PC-9 (cell line): ENCODE measurements around the gene TIMP3. TPM values are rescaled to one million over a fixed set of nuclear protein-coding genes. Genes with fewer than 3 reads are reported as not detected.

ENCODE experiments used
- BruUV-seq: library from RNA; stranded (reverse); fragments of 400-500 nt; replicated peaks from 2 replicates; lab custom pipeline; 2021; lab: Mats Ljungman, UMichigan
- CTCF ChIA-PET: fragments of 300-600 bp; sonication (Branson Sonifier 250); formaldehyde crosslinking; loops from one replicate; lab custom pipeline; 2022; ENCODE audit warnings: antibody characterized with exemption; lab: Charles Lee
- POLR2A ChIA-PET: fragments of 300-600 bp; sonication (Branson Sonifier 250); formaldehyde crosslinking; loops from one replicate; lab custom pipeline; 2022; ENCODE audit warnings: antibody characterized with exemption; ENCODE audit not compliant: unreplicated experiment; lab: Charles Lee
- DNase-seq, 2 experiments: peaks; one replicate each; pipeline versions ENCODE4 v3.0.0 to v3.0.0-alpha.2; 2015 to 2022; ENCODE audit warnings: mixed read lengths in 1 of 2
- H2AFZ ChIP-seq: fragments of 200-600 bp; sonication (generic); 2 replicates; pipeline ENCODE4 v1.8.1; 2017; ENCODE audit warnings: antibody characterized with exemption
- H3F3A ChIP-seq: fragments of 200-600 bp; sonication (generic); 2 replicates; pipeline ENCODE4 v1.8.1; 2017; ENCODE audit warnings: antibody characterized with exemption, mild to moderate bottlenecking, low read depth; ENCODE audit not compliant: insufficient read depth
- H3K27ac ChIP-seq: fragments of 200-600 bp; sonication (generic); 2 replicates; pipeline ENCODE4 v1.6.1; 2016; ENCODE audit warnings: mixed run types
- H3K27me3 ChIP-seq: fragments of 200-600 bp; sonication (generic); 2 replicates; pipeline ENCODE4 v1.6.1; 2016; ENCODE audit warnings: low read depth, mixed run types; ENCODE audit not compliant: insufficient read depth
- H3K36me3 ChIP-seq: fragments of 200-600 bp; sonication (generic); 2 replicates; pipeline ENCODE4 v1.6.1; 2016; ENCODE audit warnings: low read depth, mixed run types
- H3K4me1 ChIP-seq: fragments of 200-600 bp; sonication (generic); replicated peaks from 2 replicates; pipeline ENCODE4 v1.6.1; 2016; ENCODE audit warnings: mixed run types; ENCODE audit not compliant: insufficient read depth
- H3K4me2 ChIP-seq: fragments of 200-600 bp; sonication (generic); 2 replicates; pipeline ENCODE4 v1.6.1; 2017; ENCODE audit warnings: mixed run types
- H3K4me3 ChIP-seq: fragments of 200-600 bp; sonication (generic); 2 replicates; pipeline ENCODE4 v1.6.1; 2016; ENCODE audit warnings: mixed run types
- H3K79me2 ChIP-seq: fragments of 200-600 bp; sonication (generic); 2 replicates; pipeline ENCODE4 v1.6.1; 2017; ENCODE audit warnings: low read depth, mixed run types
- H3K9me2 ChIP-seq: fragments of 200-600 bp; sonication (generic); 2 replicates; pipeline ENCODE4 v1.8.1; 2017; ENCODE audit warnings: mild to moderate bottlenecking; ENCODE audit not compliant: insufficient read depth
- H3K9me3 ChIP-seq: fragments of 200-600 bp; sonication (generic); 2 replicates; pipeline ENCODE4 v1.8.1; 2016; ENCODE audit warnings: low read depth; ENCODE audit not compliant: insufficient read depth
- H4K20me1 ChIP-seq: fragments of 200-600 bp; sonication (generic); 2 replicates; pipeline ENCODE4 v1.8.1; 2017; ENCODE audit not compliant: insufficient read depth
- CTCF ChIP-seq: fragments of 200-600 bp; sonication (generic); conservative IDR thresholded peaks from 2 replicates; pipeline ENCODE4 v1.6.1; 2017; ENCODE audit warnings: mixed run types, antibody characterized with exemption, mild to moderate bottlenecking, moderate library complexity
- EZH2 ChIP-seq: fragments of 200-600 bp; sonication (generic); IDR thresholded peaks from 2 replicates; pipeline ENCODE4 v1.8.0; 2017; ENCODE audit warnings: antibody characterized with exemption, low read depth
- intact Hi-C: fragments of 100-400 bp; cut with micrococcal nuclease; formaldehyde crosslinking; loops from one replicate; pipeline ENCODE4 v1.10.0; 2022; ENCODE audit not compliant: unreplicated experiment
- total RNA-seq: library from RNA; stranded (reverse); gene quantifications from 2 replicates; pipeline ENCODE4 v1.2.3, GENCODE V29; 2021

The TIMP3 gene
- total RNA-seq, 1 experiment from 2014 or later, result 79.8 TPM

- POLR2A ChIA-PET, result no interaction called here
These were observed 108.3 kb downstream of the TIMP3 start for GRCh38 chr22:32909581-32910428.

GRCh38 chr22:32910429-32910772 lies 108.9 kb downstream of the TIMP3 start:
- Histone ChIP-seq H3K4me1 (no peaks in the 10 kb centered on the region), H3F3A (no peaks in the 10 kb centered on the region), H3K27ac (no peak overlapping the region), H3K36me3 (no peaks in the 10 kb centered on the region), H4K20me1 (no peaks in the 10 kb centered on the region), H2AFZ (no peak overlapping the region), H3K9me2 (no peaks in the 10 kb centered on the region), H3K4me2 (no peak overlapping the region), H3K79me2 (no peaks in the 10 kb centered on the region), H3K27me3 (peaks cover 4% of the 10 kb centered on the region; the same call in 1 of the 2 replicates), H3K9me3 (peaks cover 1% of the 10 kb centered on the region; the same call in 1 of the 2 replicates), H3K4me3 (no peak overlapping the region)
- TF ChIP-seq CTCF (no peak), EZH2 (no peak)
- no TSS peak for BruUV-seq
- intact Hi-C loops, result no loop called here
- no peak for DNase-seq
- CTCF ChIA-PET, result no interaction called here
- POLR2A ChIA-PET, result no interaction called here

More at GRCh38 chr22:32909581-32910428, 108.3 kb downstream of the TIMP3 start:
- Histone ChIP-seq H3K27me3 (peaks cover 4% of the 10 kb centered on the region; the same call in 1 of the 2 replicates), H3K4me1 (no peaks in the 10 kb centered on the region), H3K27ac (no peak overlapping the region), H3K9me3 (no peaks in the 10 kb centered on the region), H3K36me3 (no peaks in the 10 kb centered on the region), H3K79me2 (no peaks in the 10 kb centered on the region), H2AFZ (no peak overlapping the region), H3K4me3 (no peak overlapping the region), H3F3A (no peaks in the 10 kb centered on the region), H4K20me1 (no peaks in the 10 kb centered on the region), H3K4me2 (no peak overlapping the region), H3K9me2 (no peaks in the 10 kb centered on the region)
- no peak for DNase-seq
- CTCF ChIA-PET, result no interaction called here
- TF ChIP-seq EZH2 (no peak), CTCF (no peak)
- BruUV-seq, result no TSS peak
- intact Hi-C loops, result no loop called here

GRCh38 chr22:32911503-32911902 lies 110.0 kb downstream of the TIMP3 start:
- H3K4me2 ChIP-seq, result no peak overlapping the region
- BruUV-seq, result no TSS peak
- H3K9me3 ChIP-seq, result peaks cover 12% of the 10 kb centered on the region; the same call in 1 of the 2 replicates
- no peaks in the 10 kb centered on the region for H4K20me1 ChIP-seq
- no peak overlapping the region for H3K4me3 ChIP-seq
- H3K27me3 ChIP-seq, result peaks cover 5% of the 10 kb centered on the region; the same call in 1 of the 2 replicates
- H3K79me2 ChIP-seq, result no peaks in the 10 kb centered on the region
- ChIA-PET CTCF (no interaction called here), POLR2A (interaction anchor here (0.7 kb wide), 1 partner anchor 84 kb away, joined by 4 read pairs; no protein-coding TSS in a partner anchor)
- no peak for DNase-seq
- no peaks in the 10 kb centered on the region for H3F3A ChIP-seq
- H2AFZ ChIP-seq, result no peak overlapping the region
- TF ChIP-seq EZH2 (no peak), CTCF (no peak)
- H3K36me3 ChIP-seq, result no peaks in the 10 kb centered on the region
- H3K27ac ChIP-seq, result no peak overlapping the region
- intact Hi-C loops, result no loop called here
- no peaks in the 10 kb centered on the region for H3K4me1 ChIP-seq
- no peaks in the 10 kb centered on the region for H3K9me2 ChIP-seq
